Astrocyte of the spinal cord (primary cell): ENCODE data around the gene KLK15.

Experiments used
- DNase-seq: peaks from one replicate; pipeline ENCODE4 v3.0.0; 2011; ENCODE audit warnings: low read depth, low spot score
- H3K4me3 ChIP-seq: 2 replicates; pipeline ENCODE4 v1.5.1; 2011; ENCODE audit warnings: low read depth, mild to moderate bottlenecking, low read length, moderate library complexity
- in situ Hi-C: cut with HindIII; loops from 2 replicates; pipeline ENCODE4 v1.10.0; 2017; ENCODE audit warnings: low sequenced_read_pairs
- TF ChIP-seq, protein P1 (sequence below): IDR thresholded peaks from 2 replicates; pipeline ENCODE4 v1.5.1; 2012; ENCODE audit warnings: low read depth, mild to moderate bottlenecking, low read length, inconsistent platforms

Gene KLK15

GRCh38 chr19:50794074-50794875 is 39.1 kb downstream of the KLK15 start:
- TF ChIP-seq, protein P1, sequence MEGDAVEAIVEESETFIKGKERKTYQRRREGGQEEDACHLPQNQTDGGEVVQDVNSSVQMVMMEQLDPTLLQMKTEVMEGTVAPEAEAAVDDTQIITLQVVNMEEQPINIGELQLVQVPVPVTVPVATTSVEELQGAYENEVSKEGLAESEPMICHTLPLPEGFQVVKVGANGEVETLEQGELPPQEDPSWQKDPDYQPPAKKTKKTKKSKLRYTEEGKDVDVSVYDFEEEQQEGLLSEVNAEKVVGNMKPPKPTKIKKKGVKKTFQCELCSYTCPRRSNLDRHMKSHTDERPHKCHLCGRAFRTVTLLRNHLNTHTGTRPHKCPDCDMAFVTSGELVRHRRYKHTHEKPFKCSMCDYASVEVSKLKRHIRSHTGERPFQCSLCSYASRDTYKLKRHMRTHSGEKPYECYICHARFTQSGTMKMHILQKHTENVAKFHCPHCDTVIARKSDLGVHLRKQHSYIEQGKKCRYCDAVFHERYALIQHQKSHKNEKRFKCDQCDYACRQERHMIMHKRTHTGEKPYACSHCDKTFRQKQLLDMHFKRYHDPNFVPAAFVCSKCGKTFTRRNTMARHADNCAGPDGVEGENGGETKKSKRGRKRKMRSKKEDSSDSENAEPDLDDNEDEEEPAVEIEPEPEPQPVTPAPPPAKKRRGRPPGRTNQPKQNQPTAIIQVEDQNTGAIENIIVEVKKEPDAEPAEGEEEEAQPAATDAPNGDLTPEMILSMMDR, result no peak
- DNase-seq, result no peak
- in situ Hi-C loops, result no loop called here
- H3K4me3 ChIP-seq, result no peak overlapping the region

DNA sequence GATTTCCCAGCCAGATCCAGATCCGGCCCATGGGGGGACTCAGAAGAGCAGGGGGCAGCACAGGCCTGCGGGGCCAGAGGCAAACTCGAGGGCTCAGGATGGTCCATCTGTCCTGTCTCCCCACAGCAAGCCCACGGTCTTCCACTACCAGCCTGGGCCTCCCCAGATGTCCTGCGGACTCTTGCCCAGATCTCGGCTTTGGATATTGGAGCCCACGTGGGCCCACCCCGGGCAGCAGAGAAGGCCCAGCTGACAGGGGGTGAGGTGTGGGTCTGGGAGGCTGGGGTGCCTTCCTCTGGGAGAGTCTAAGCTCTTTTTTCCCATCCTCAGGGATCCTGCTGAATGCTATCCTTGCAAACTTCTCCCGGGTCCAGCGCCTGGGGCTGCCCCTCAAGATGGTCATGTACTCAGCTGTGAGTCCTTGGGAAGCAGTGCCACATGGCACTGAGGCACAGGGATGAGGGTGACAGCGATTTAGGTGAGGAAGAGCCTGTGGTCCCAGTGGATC is 39.8 kb downstream of the KLK15 start:
- TF ChIP-seq, protein P1, result no peak
- no peak for DNase-seq
- in situ Hi-C loops, result no loop called here
- no peak overlapping the region for H3K4me3 ChIP-seq

- in situ Hi-C loops, result no loop called here
- H3K4me3 ChIP-seq, result no peak overlapping the region
- TF ChIP-seq, protein P1, result no peak
- DNase-seq, result no peak
Observed at GRCh38 chr19:50792272-50793250, 40.8 kb downstream of the KLK15 start.

- TF ChIP-seq, protein P1, result no peak
- no peak for DNase-seq
- no peak overlapping the region for H3K4me3 ChIP-seq
- in situ Hi-C loops, result no loop called here
Observed at GRCh38 chr19:50791594-50792271, 41.6 kb downstream of the KLK15 start.

DNA sequence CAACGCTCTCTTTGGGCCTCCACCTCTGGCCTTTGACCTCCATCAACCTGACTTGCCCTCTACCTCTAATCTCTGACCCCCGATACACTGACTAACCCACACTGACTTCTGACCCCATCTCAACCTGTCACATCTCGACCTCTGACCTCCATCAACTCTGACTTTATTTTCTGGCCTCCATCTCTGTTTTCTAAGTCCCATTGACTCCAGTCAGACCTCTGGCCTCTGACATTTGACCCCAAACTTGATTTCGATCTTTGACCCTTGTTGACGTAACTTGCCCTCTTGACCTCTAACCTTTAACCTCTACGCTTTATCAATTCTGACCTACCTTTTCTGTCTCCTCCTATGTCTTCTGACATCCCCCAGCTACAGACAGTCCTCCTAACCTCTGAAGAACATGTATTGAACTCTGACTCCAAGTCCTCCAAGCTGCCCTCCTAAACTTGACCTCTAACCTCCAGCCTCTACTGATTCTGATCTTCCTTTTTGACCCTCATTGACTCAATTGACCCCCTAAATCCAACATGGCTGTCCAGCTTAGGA is 42.4 kb downstream of the KLK15 start:
- in situ Hi-C loops, result no loop called here
- no peak for DNase-seq
- no peak overlapping the region for H3K4me3 ChIP-seq
- TF ChIP-seq, protein P1, result no peak

- in situ Hi-C loops, result no loop called here
- no peak for DNase-seq
- TF ChIP-seq, protein P1, result no peak
- no peak within 1 kb of the TSS for H3K4me3 ChIP-seq
Observed at GRCh38 chr19:50790396-50790795, 43.0 kb downstream of the KLK15 start, which contains the start of gene ACP4. ACP4 (plus strand) TSS chr19:50790415; CDS start chr19:50790415, 0 bp downstream.
